ENCODE measurements around the gene RAD51B. TPM values are rescaled to one million over a fixed set of nuclear protein-coding genes. Genes with fewer than 3 reads are reported as not detected.
A peak's percentile ranks its signal among the peaks of the same experiment; 100 is the strongest.
"Not testable (repeated sequence)": the region's sequence is repeated elsewhere in the genome, so short reads cannot be mapped to it uniquely, and the experiment has no call there.

The RAD51B gene
- total RNA-seq, 2 experiments from 2014 or later: 43.6 to 50.7 TPM

DNA sequence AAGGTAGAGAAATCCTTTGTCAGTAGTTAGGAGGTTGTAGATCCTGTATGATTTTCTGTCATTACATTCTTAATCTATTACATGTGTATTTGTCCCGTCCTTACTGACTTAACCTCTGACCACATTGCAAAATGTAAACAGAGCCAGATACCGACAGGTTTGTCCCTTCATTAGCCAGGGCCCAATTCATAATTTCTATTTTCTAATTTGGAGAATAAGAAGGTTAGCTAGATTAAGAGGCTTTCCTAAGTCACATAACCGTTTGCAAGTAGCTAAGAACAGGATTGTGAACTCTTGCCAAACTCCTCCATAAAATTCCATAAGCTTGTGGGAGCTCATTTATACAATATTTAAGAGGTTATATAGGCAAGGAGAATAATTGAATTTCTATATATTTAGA, 352.6 kb downstream of the RAD51B start:
- POLR2A ChIA-PET: no interaction called here
- H3K9me3 Mint-ChIP-seq: peaks cover 2% of the 10 kb centered on the region
- DNase-seq (no peak), ATAC-seq (ENCODE audit: low read depth) (no peak)
- H3K27ac Mint-ChIP-seq: no peak overlapping the region
- no peak overlapping the region for H3K4me3 Mint-ChIP-seq
- no peaks in the 10 kb centered on the region for H3K4me1 Mint-ChIP-seq
- no peaks in the 10 kb centered on the region for H3K27me3 Mint-ChIP-seq
- peaks cover 4% of the 10 kb centered on the region for H3K36me3 Mint-ChIP-seq

DNA sequence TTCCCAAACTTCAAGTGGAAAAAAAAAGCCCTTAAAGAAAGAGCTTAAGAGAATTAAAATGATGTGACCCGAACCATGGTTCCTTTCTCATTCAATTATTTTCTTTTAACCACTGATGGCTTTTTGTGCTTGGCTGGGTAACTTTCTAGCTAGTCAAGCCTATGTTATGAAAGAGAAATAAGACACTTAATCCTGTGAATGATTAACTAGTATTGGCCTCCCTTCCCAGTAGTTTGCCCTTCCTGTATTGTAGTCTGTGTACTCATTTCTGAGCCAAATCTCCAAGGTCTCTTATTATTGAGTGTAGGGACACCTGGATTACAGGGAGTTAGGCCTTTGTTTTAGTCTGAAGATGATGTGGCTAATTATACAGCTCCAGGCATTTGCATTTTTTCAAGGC, 353.0 kb downstream of the RAD51B start:
- ATAC-seq (ENCODE audit: low read depth): no peak
- peaks cover 2% of the 10 kb centered on the region for H3K9me3 Mint-ChIP-seq
- no peak overlapping the region for H3K27ac Mint-ChIP-seq
- H3K27me3 Mint-ChIP-seq: no peaks in the 10 kb centered on the region
- POLR2A ChIA-PET: no interaction called here
- no peaks in the 10 kb centered on the region for H3K4me1 Mint-ChIP-seq
- no peak for DNase-seq
- H3K4me3 Mint-ChIP-seq: no peak overlapping the region
- peaks cover 4% of the 10 kb centered on the region for H3K36me3 Mint-ChIP-seq

DNA sequence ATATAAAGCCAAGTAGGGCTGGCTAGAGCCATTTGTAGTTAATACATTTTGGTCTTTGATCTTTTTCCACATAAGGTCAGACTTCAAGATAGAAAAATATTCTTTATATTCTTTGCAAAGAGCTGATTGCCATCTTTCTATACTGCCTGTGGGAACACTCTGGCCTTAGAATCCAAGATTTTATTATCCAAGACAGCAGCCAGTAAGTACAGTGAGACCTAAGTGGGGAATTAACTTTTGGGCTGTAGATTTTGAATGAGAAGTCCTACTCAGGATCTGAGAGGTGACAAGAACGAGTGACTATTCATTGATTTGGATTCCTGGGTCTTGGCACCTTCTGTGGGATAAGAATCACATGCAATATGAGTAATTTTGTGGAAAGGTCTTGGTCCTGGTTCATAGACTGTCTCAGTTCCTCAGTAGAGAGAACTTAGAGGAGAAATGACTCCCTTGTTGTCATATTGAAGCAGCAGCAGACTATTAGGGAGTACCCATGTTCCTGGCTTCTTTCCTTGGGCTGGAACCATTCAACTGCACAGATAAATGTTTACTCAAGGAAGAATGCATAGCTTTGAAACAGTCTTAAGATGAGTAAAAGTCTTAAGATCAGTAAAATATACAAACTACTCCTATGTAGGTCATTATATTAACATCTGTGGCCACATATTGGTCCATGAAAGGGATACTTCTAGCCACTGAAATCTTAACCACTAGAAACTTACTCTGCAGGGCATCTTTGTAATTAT, 353.8 kb downstream of the RAD51B start:
- POLR2A ChIA-PET: no interaction called here
- H3K4me3 Mint-ChIP-seq: no peak overlapping the region

GRCh38 chr14:68174446-68174845, 354.9 kb downstream of the RAD51B start:
- Mint-ChIP-seq H3K27ac (no peak overlapping the region), H3K27me3 (no peaks in the 10 kb centered on the region), H3K4me1 (no peaks in the 10 kb centered on the region), H3K9me3 (peaks cover 2% of the 10 kb centered on the region), H3K36me3 (peaks cover 4% of the 10 kb centered on the region), H3K4me3 (no peak overlapping the region)
- POLR2A ChIA-PET: no interaction called here
- no peak for ATAC-seq (ENCODE audit: low read depth)
- DNase-seq: no peak

More for the DNA sequence above, 353.8 kb downstream of the RAD51B start:
- H3K9me3 Mint-ChIP-seq: peaks cover 2% of the 10 kb centered on the region
- no peak overlapping the region for H3K27ac Mint-ChIP-seq
- H3K36me3 Mint-ChIP-seq: peaks cover 4% of the 10 kb centered on the region
- DNase-seq (no peak), ATAC-seq (ENCODE audit: low read depth) (no peak)
- no peaks in the 10 kb centered on the region for H3K4me1 Mint-ChIP-seq
- no peaks in the 10 kb centered on the region for H3K27me3 Mint-ChIP-seq

DNA sequence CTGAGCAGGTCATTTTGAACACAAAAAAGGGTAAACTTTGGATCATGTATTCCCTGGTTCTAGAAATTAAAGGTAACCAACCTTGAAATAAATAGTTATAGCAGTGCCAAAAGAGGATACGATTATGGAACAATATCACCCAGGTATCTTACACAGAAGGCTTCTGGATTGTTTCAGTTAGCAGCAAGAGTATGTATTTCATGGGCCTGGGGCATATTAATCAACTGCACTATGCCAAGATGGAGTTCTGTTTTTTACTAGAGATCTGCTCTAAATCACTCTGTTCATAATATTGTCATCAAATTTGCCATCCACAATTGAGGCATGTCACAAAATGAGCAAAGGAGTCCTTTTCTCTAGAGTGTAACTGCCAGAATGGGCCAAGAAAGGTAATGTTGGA, 357.1 kb downstream of the RAD51B start:
- Mint-ChIP-seq H3K4me3 (no peak overlapping the region), H3K27me3 (no peaks in the 10 kb centered on the region), H3K4me1 (peaks cover 11% of the 10 kb centered on the region), H3K27ac (no peak overlapping the region), H3K36me3 (peaks cover 4% of the 10 kb centered on the region), H3K9me3 (peaks cover 2% of the 10 kb centered on the region)
- POLR2A ChIA-PET: no interaction called here
- no peak for ATAC-seq (ENCODE audit: low read depth)
- DNase-seq: no peak

GRCh38 chr14:68177728-68178127, 358.1 kb downstream of the RAD51B start:
- H3K9me3 Mint-ChIP-seq: no peaks in the 10 kb centered on the region
- ATAC-seq (ENCODE audit: low read depth): no peak
- no peaks in the 10 kb centered on the region for H3K36me3 Mint-ChIP-seq
- H3K4me3 Mint-ChIP-seq: no peak overlapping the region
- H3K4me1 Mint-ChIP-seq: peaks cover 20% of the 10 kb centered on the region
- H3K27me3 Mint-ChIP-seq: no peaks in the 10 kb centered on the region
- no peak overlapping the region for H3K27ac Mint-ChIP-seq
- POLR2A ChIA-PET: no interaction called here
- no peak for DNase-seq

- no peak for ATAC-seq (ENCODE audit: low read depth)
- no peak overlapping the region for H3K4me3 Mint-ChIP-seq
- H3K9me3 Mint-ChIP-seq: no peaks in the 10 kb centered on the region
- no peak for DNase-seq
- H3K4me1 Mint-ChIP-seq: peaks cover 25% of the 10 kb centered on the region
- H3K36me3 Mint-ChIP-seq: peaks cover 3% of the 10 kb centered on the region
- H3K27me3 Mint-ChIP-seq: no peaks in the 10 kb centered on the region
- no peak overlapping the region for H3K27ac Mint-ChIP-seq
- POLR2A ChIA-PET: no interaction called here
Measured at GRCh38 chr14:68178282-68178681, 358.7 kb downstream of the RAD51B start.

DNA sequence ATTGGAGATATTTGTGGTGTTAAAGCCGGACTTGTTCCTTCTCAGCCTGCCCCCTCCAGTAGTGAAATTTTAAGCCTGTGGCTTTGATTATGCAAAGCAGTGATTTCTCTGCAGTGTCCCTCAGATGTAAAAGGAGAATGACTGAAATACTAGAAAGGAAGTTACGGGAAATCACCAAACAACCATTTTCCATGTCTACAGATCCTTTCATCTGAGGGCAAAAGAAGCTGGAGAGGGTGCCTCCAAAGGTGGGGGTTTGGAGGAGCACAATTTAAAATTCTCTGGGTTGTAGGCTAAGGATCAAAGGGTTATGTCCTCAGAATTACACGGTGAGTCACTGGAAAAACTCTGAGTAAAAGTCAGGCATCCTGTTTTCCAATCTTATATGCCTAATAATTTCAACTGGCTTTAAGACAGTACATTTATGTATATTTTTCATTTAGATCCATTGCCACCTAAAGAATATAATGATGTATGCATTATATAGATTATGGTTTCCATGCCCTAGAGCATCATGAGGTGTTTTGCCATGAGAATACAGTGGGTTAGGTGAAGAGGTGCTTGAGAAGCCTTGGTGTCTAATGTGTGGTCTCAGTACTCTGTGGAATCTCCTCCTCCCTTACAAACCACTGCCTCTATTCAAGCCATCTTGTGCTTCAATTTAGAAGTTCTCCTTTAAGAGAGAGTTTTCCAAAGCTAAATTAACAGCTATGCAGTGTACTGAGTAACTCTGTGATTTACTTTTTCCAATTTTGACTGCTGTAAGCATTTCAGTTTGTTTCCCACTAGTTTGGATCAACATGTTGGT, 362.1 kb downstream of the RAD51B start:
- peaks cover 3% of the 10 kb centered on the region for H3K36me3 Mint-ChIP-seq
- peaks cover 1% of the 10 kb centered on the region for H3K9me3 Mint-ChIP-seq
- no peak overlapping the region for H3K27ac Mint-ChIP-seq
- no peaks in the 10 kb centered on the region for H3K27me3 Mint-ChIP-seq
- ATAC-seq (ENCODE audit: low read depth) (peak; percentile 25), DNase-seq (no peak)
- H3K4me1 Mint-ChIP-seq: peaks cover 27% of the 10 kb centered on the region
- POLR2A ChIA-PET: no interaction called here
- H3K4me3 Mint-ChIP-seq: no peak overlapping the region

DNA sequence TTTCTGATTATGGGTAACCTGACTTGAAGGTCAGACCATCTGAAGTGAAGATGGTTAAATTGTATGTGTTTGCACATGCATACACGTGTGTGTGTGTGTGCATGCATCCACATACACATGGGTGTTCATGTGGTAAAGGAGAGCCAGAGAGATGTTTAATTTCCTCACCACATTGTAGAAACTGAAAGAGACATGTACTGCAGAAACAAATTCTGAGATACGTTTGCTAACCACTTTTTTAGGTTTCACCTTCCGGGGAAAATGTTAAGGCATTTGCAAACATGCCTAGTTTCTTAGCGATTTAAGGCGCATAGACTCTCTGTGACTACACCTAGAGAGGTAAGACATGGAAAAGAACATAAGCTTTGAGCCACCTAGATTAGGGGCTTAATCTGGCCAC, 362.9 kb downstream of the RAD51B start:
- H3K36me3 Mint-ChIP-seq: peaks cover 3% of the 10 kb centered on the region
- H3K9me3 Mint-ChIP-seq: peaks cover 1% of the 10 kb centered on the region
- ATAC-seq (ENCODE audit: low read depth) (peak; percentile 90), DNase-seq (no peak)
- H3K4me1 Mint-ChIP-seq: peaks cover 27% of the 10 kb centered on the region
- H3K27me3 Mint-ChIP-seq: no peaks in the 10 kb centered on the region
- H3K4me3 Mint-ChIP-seq: peak overlapping the region; percentile 67
- POLR2A ChIA-PET: interaction anchor here (1.0 kb wide), 1 partner anchor 366 kb away, joined by 3 read pairs; the partner anchor contains the start of gene ZFYVE26
- peak overlapping the region; percentile 92 for H3K27ac Mint-ChIP-seq

- H3K27me3 Mint-ChIP-seq; DNase-seq; POLR2A ChIA-PET; H3K27ac Mint-ChIP-seq; H3K9me3 Mint-ChIP-seq; H3K4me3 Mint-ChIP-seq; H3K36me3 Mint-ChIP-seq; ATAC-seq (ENCODE audit: low read depth): not testable (repeated sequence)
- H3K4me1 Mint-ChIP-seq: peaks cover 20% of the 10 kb centered on the region
Measured at GRCh38 chr14:68186500-68187276, 367.1 kb downstream of the RAD51B start.

GRCh38 chr14:68188174-68188573, 368.6 kb downstream of the RAD51B start:
- POLR2A ChIA-PET: no interaction called here
- peaks cover 7% of the 10 kb centered on the region for H3K4me1 Mint-ChIP-seq
- peaks cover 2% of the 10 kb centered on the region for H3K36me3 Mint-ChIP-seq
- H3K9me3 Mint-ChIP-seq: peaks cover 1% of the 10 kb centered on the region
- H3K27me3 Mint-ChIP-seq: no peaks in the 10 kb centered on the region
- ATAC-seq (ENCODE audit: low read depth) (no peak), DNase-seq (no peak)
- no peak overlapping the region for H3K27ac Mint-ChIP-seq
- H3K4me3 Mint-ChIP-seq: no peak overlapping the region

DNA sequence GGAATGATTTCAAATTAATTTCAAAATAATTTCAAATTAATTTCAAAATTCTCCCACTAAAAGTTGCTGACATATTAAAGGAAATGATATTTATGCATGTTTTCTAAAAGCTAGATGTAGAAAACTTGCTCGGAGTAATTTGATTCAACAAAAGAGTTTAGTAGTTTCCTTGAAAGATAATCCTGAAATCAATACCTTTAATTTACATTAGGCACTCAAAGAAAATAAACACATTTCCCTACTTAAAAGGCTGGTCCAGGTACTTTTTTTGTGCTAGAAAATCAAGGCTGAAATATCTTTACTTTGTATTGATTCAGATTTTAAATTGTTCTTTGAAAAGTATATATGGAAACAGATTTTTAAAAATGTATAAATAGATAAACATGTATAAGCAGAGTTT, 370.5 kb downstream of the RAD51B start:
- ATAC-seq (ENCODE audit: low read depth): no peak
- H3K9me3 Mint-ChIP-seq: peaks cover 1% of the 10 kb centered on the region
- no peaks in the 10 kb centered on the region for H3K27me3 Mint-ChIP-seq
- H3K4me1 Mint-ChIP-seq: peaks cover 5% of the 10 kb centered on the region
- H3K36me3 Mint-ChIP-seq: peaks cover 8% of the 10 kb centered on the region
- POLR2A ChIA-PET: no interaction called here
- H3K4me3 Mint-ChIP-seq: no peak overlapping the region
- DNase-seq: no peak
- H3K27ac Mint-ChIP-seq: no peak overlapping the region

DNA sequence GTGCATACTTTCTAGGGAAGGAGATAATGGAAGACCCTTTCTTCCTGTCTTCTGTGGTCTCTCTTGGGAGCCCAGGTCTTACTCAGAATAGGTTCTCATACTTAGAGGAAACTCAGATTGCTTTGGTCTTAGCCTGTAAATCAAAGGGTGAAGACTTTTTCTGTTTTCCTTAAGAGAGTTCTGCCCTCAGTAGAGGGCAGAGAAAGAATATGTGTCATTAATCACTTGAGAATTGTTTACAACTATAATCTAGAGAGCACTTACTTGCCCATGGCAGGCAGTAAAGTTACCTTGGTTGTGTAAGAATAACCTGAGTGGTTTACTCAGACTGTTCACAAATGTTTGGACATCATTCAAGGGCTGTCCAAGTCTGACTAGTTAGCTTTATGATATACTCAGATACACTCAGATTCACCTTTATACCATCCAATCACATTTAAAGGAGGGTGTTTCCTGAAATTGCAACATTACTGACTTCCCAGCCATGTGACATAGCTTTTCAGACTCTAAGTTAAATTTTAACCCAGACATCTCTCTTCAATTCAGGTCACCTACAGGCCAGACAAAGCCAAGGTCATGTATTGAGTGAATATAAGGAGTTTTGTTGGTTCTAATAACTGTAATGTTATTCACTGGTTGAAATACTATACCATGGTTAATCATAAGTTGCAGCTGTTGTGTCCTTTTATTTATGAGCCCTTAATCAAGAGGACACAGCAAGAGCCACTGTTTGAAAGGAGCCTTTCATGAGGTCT, 372.2 kb downstream of the RAD51B start:
- DNase-seq (no peak), ATAC-seq (ENCODE audit: low read depth) (no peak)
- Mint-ChIP-seq H3K27me3 (no peaks in the 10 kb centered on the region), H3K4me3 (no peak overlapping the region), H3K27ac (no peak overlapping the region), H3K4me1 (peaks cover 5% of the 10 kb centered on the region), H3K9me3 (no peaks in the 10 kb centered on the region), H3K36me3 (peaks cover 8% of the 10 kb centered on the region)
- POLR2A ChIA-PET: no interaction called here
